COLO829 (cell line): ENCODE data around the gene UTP14C.
"Not testable (repeated sequence)": the region's sequence is repeated elsewhere in the genome, so short reads cannot be mapped to it uniquely, and the experiment has no call there.

Experiments
- DNase-seq: peaks from one replicate; pipeline ENCODE4 v3.0.0; 2012; ENCODE audit warnings: low spot score

UTP14C gene

GRCh38 chr13:52024481-52024880 is at the start of gene UTP14C:
Gene UTP14C, plus strand, starts transcription at chr13:52024691. Its CDS starts 4,114 bp downstream, at chr13:52028805.
- DNase-seq: no peak

- DNase-seq: no peak
Measured at GRCh38 chr13:51976423-51976822, 48.1 kb upstream of the UTP14C start.

GRCh38 chr13:51976890-51977289 is 47.6 kb upstream of the UTP14C start:
- no peak for DNase-seq

- DNase-seq: no peak
Measured at GRCh38 chr13:51977625-51978024, 46.9 kb upstream of the UTP14C start.

GRCh38 chr13:51978796-51979556 is 45.5 kb upstream of the UTP14C start:
- no peak for DNase-seq

GRCh38 chr13:51980908-51981307 is 43.6 kb upstream of the UTP14C start:
- no peak for DNase-seq

GRCh38 chr13:51981355-51981754 is 43.1 kb upstream of the UTP14C start:
- DNase-seq: no peak

- not testable (repeated sequence) for DNase-seq
Measured at GRCh38 chr13:51983292-51983691, 41.2 kb upstream of the UTP14C start.

- DNase-seq: not testable (repeated sequence)
Measured at GRCh38 chr13:51984904-51985303, 39.6 kb upstream of the UTP14C start.

- DNase-seq: no peak
Measured at GRCh38 chr13:51988988-51989618, 35.4 kb upstream of the UTP14C start.

- no peak for DNase-seq
Measured at GRCh38 chr13:51993713-51994112, 30.8 kb upstream of the UTP14C start.

- no peak for DNase-seq
Measured at GRCh38 chr13:51995677-51996551, 28.6 kb upstream of the UTP14C start.

GRCh38 chr13:51996641-51997040 is 27.9 kb upstream of the UTP14C start:
- no peak for DNase-seq

GRCh38 chr13:51997186-51997585 is 27.3 kb upstream of the UTP14C start:
- no peak for DNase-seq

- no peak for DNase-seq
Measured at GRCh38 chr13:51997641-51998330, 26.7 kb upstream of the UTP14C start.

- DNase-seq: no peak
Measured at GRCh38 chr13:51998723-51999509, 25.6 kb upstream of the UTP14C start.

GRCh38 chr13:51999510-51999911 is 25.0 kb upstream of the UTP14C start:
- DNase-seq: no peak

- DNase-seq: no peak
Measured at GRCh38 chr13:51999921-52000320, 24.6 kb upstream of the UTP14C start.

- DNase-seq: peak; percentile 70
Measured at GRCh38 chr13:52001120-52001731, 23.3 kb upstream of the UTP14C start.

GRCh38 chr13:52002361-52002760 is 22.1 kb upstream of the UTP14C start:
- no peak for DNase-seq

- DNase-seq: no peak
Measured at GRCh38 chr13:52003541-52003940, 20.9 kb upstream of the UTP14C start.
